ENCODE measurements around the gene GALNT2. TPM values are rescaled to one million over a fixed set of nuclear protein-coding genes. Genes with fewer than 3 reads are reported as not detected.

Gene GALNT2
- polyA plus RNA-seq, 3 donors = 19.6 to 25.6 (median 23.4) TPM

- Mint-ChIP-seq H3K4me3 (no peak overlapping the region), H3K27me3 (ENCODE audit: low read depth in 3 of 3) (peaks cover 0 to 1% (median 0%) of the 10 kb centered on the region in 3 donors), H3K36me3 (peaks cover 54 to 71% of the 10 kb centered on the region in 2 donors), H3K27ac (peak overlapping the region in 5 of 7 donors; percentile 13 to 72 (median 65)), H3K9me3 (no peaks in the 10 kb centered on the region), H3K4me1 (peaks cover 10% of the 10 kb centered on the region)
- Histone ChIP-seq H3K27ac (ENCODE audit: low read depth in 1 of 2, low read length in 2 of 2) (no peak overlapping the region), H3K4me3 (replicated peaks in 1 of 3; ENCODE audit: low read depth in 2 of 3, low read length in 3 of 3) (no peak overlapping the region), H3K4me1 (ENCODE audit: control insufficient read depth in 1 of 2, insufficient read depth in 2 of 2, low read length in 2 of 2) (peaks cover 0 to 4% of the 10 kb centered on the region in 2 donors), H3K36me3 (replicated peaks in 1 of 2; ENCODE audit: control insufficient read depth in 1 of 2, insufficient read depth in 2 of 2, low read length in 2 of 2) (peaks cover 50 to 89% of the 10 kb centered on the region in 2 donors), H3K9ac (ENCODE audit: insufficient read depth, low read length, poor library complexity, severe bottlenecking) (no peak overlapping the region), H4K20me1 (ENCODE audit: insufficient read depth, low read length) (no peaks in the 10 kb centered on the region), H3K79me2 (ENCODE audit: insufficient read depth, low read length) (no peaks in the 10 kb centered on the region), H2AFZ (ENCODE audit: insufficient read depth, low read depth, low read length, poor library complexity, severe bottlenecking) (no peak overlapping the region), H3K4me2 (replicated peaks; ENCODE audit: extremely low read depth, low read length, poor library complexity, severe bottlenecking) (no peak overlapping the region), H3K9me3 (replicated peaks in 1 of 2; ENCODE audit: control insufficient read depth in 1 of 2, insufficient read depth in 1 of 2, low read length in 2 of 2) (no peaks in the 10 kb centered on the region), H3K27me3 (ENCODE audit: control insufficient read depth in 2 of 2, insufficient read depth in 2 of 2, low read length in 2 of 2) (no peaks in the 10 kb centered on the region)
- intact Hi-C loops (cut with micrococcal nuclease) = no loop called here
- WGBS (ENCODE audit: insufficient coverage) = 21% methylated on average over 11 of the region's 15 CpGs
- no peak for TF ChIP-seq CTCF (IDR thresholded peaks at IDR 0.05)
- DNase-seq = no peak
Measured at GRCh38 chr1:230274254-230274653, 207.2 kb downstream of the GALNT2 start.

GRCh38 chr1:230276401-230276800 is 209.4 kb downstream of the GALNT2 start:
- DNase-seq = no peak
- peaks cover 66 to 77% of the 10 kb centered on the region in 2 donors for H3K36me3 Mint-ChIP-seq
- no peak overlapping the region for H3K9ac ChIP-seq (ENCODE audit: insufficient read depth, low read length, poor library complexity, severe bottlenecking)
- H3K27me3 ChIP-seq (ENCODE audit: control insufficient read depth in 2 of 2, insufficient read depth in 2 of 2, low read length in 2 of 2) = no peaks in the 10 kb centered on the region
- no peak overlapping the region for H3K4me2 ChIP-seq (replicated peaks; ENCODE audit: extremely low read depth, low read length, poor library complexity, severe bottlenecking)
- no peaks in the 10 kb centered on the region for H3K9me3 Mint-ChIP-seq
- no peak overlapping the region for H3K4me3 ChIP-seq (replicated peaks in 1 of 3; ENCODE audit: low read depth in 2 of 3, low read length in 3 of 3)
- no peak for TF ChIP-seq CTCF (IDR thresholded peaks at IDR 0.05)
- H4K20me1 ChIP-seq (ENCODE audit: insufficient read depth, low read length) = no peaks in the 10 kb centered on the region
- H3K27ac ChIP-seq (ENCODE audit: low read depth in 1 of 2, low read length in 2 of 2) = no peak overlapping the region
- intact Hi-C loops (cut with micrococcal nuclease) = no loop called here
- H3K4me1 ChIP-seq (ENCODE audit: control insufficient read depth in 1 of 2, insufficient read depth in 2 of 2, low read length in 2 of 2) = no peaks in the 10 kb centered on the region
- H3K4me1 Mint-ChIP-seq = peaks cover 2% of the 10 kb centered on the region
- no peak overlapping the region for H2AFZ ChIP-seq (ENCODE audit: insufficient read depth, low read depth, low read length, poor library complexity, severe bottlenecking)
- no peaks in the 10 kb centered on the region for H3K79me2 ChIP-seq (ENCODE audit: insufficient read depth, low read length)
- no peak overlapping the region for H3K27ac Mint-ChIP-seq
- H3K36me3 ChIP-seq (replicated peaks in 1 of 2; ENCODE audit: control insufficient read depth in 1 of 2, insufficient read depth in 2 of 2, low read length in 2 of 2) = peaks cover 65 to 99% of the 10 kb centered on the region in 2 donors
- no peak overlapping the region for H3K4me3 Mint-ChIP-seq
- 98% methylated on average over 4 of the region's 5 CpGs for WGBS (ENCODE audit: insufficient coverage)
- no peaks in the 10 kb centered on the region for H3K9me3 ChIP-seq (replicated peaks in 1 of 2; ENCODE audit: control insufficient read depth in 1 of 2, insufficient read depth in 1 of 2, low read length in 2 of 2)
- H3K27me3 Mint-ChIP-seq (ENCODE audit: low read depth in 3 of 3) = peaks cover 0 to 1% (median 0%) of the 10 kb centered on the region in 3 donors

Data from CD14-positive monocyte (primary cell).